Measurements from ENCODE around the gene IFNGR1. TPM values are rescaled to one million over a fixed set of nuclear protein-coding genes. Genes with fewer than 3 reads are reported as not detected.

Gene IFNGR1
- total and polyA plus RNA-seq, 10 of the 15 experiments (the other 5 are each of a cell fraction or from before 2014, with no cell fraction given), result 89.0 to 296 (median 138) TPM

- no peak for TF ChIP-seq CUX1 (IDR thresholded peaks at IDR 0.05; ENCODE audit: insufficient replicate concordance, low read depth, low read length)
- TF ChIP-seq SRF (IDR thresholded peaks at IDR 0.05; ENCODE audit: low read depth in 2 of 2, low read length in 2 of 2), result 0 out of 4 replicates have a peak, but pooled peaks of 1 of the 2 experiments have one; percentile 13
- TF ChIP-seq TCF3 (IDR thresholded peaks at IDR 0.05; ENCODE audit: borderline replicate concordance, insufficient read depth, low read depth, low read length), result no peak
- TF ChIP-seq SMC3 (IDR thresholded peaks at IDR 0.05; ENCODE audit: borderline replicate concordance, low read length), result no peak
- no peak for TF ChIP-seq TARDBP (IDR thresholded peaks at IDR 0.05; ENCODE audit: borderline replicate concordance)
- no peak for TF ChIP-seq USF1 (IDR thresholded peaks at IDR 0.05; ENCODE audit: borderline replicate concordance, extremely low read length, insufficient read depth, low read depth, low read length)
- 0 out of 2 replicates have a peak, but pooled peaks have one; percentile 5 for TF ChIP-seq NRF1 (conservative IDR thresholded peaks at IDR 0.05; ENCODE audit: low read depth, low read length)
- peak; percentile 94 for TF ChIP-seq CREB1 (IDR thresholded peaks at IDR 0.05; ENCODE audit: low read depth)
- no peak for TF ChIP-seq BRCA1 (IDR thresholded peaks at IDR 0.05; ENCODE audit: low read depth, low read length)
- peak; percentile 91 for TF ChIP-seq SMAD5 (IDR thresholded peaks at IDR 0.05; ENCODE audit: low read depth)
- no peak for TF ChIP-seq ZBTB11 (CRISPR knock-in tag; IDR thresholded peaks at IDR 0.05)
- no peak for TF ChIP-seq RCOR1 (conservative IDR thresholded peaks at IDR 0.05; ENCODE audit: low read depth, low read length)
- TF ChIP-seq MXI1 (IDR thresholded peaks at IDR 0.05; ENCODE audit: low read depth, low read length), result no peak; the same call in 1 of the 2 replicates
- TF ChIP-seq ESRRA (IDR thresholded peaks at IDR 0.05; ENCODE audit: low read length), result no peak
- no peak for TF ChIP-seq ZNF622 (IDR thresholded peaks at IDR 0.05)
- TF ChIP-seq HSF1 (IDR thresholded peaks at IDR 0.05; ENCODE audit: low read depth, low read length), result no peak
- TF ChIP-seq SMAD1 (IDR thresholded peaks at IDR 0.05; ENCODE audit: low read depth, partially characterized antibody), result peak; percentile 80
- TF ChIP-seq SUPT20H (IDR thresholded peaks at IDR 0.05; ENCODE audit: borderline replicate concordance, control insufficient read depth, low read depth, low read length), result no peak
Observed at GRCh38 chr6:137218917-137219663, at the start of gene IFNGR1 (continued).

Data from GM12878 (cell line).